ENCODE data around the gene HOXB3. TPM values are rescaled to one million over a fixed set of nuclear protein-coding genes. Genes with fewer than 3 reads are reported as not detected.

Gene HOXB3
- total RNA-seq, 1 experiment from 2014 or later: not detected

DNA sequence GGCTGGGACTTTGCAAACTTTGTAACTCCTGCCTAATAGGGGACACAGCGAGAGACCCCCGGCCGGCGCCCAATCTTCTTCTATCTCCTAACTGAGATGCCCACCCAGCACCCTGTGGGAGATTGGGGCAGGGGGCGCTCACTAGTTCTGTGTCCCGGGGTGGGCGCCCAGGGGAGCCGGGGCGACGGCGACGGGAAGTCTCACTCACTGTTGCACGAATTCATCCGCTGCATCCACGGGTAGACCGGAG lies 7.4 kb upstream of the HOXB3 start:
- Histone ChIP-seq H3K18ac (ENCODE audit: insufficient read length, low read depth, low read length) (no peak overlapping the region), H4K5ac (ENCODE audit: insufficient read length, low read depth, low read length) (no peak overlapping the region), H3K4me2 (ENCODE audit: insufficient read depth, insufficient read length, low read length) (peak overlapping the region; percentile 13), H3K4me1 (ENCODE audit: insufficient read depth, low read length) (no peaks in the 10 kb centered on the region), H4K91ac (ENCODE audit: insufficient read length, low read depth, low read length) (no peak overlapping the region), H3K14ac (ENCODE audit: insufficient read depth, low read length) (no peak overlapping the region), H3K27ac (ENCODE audit: insufficient read length, low read depth, low read length) (no peak overlapping the region), H3K56ac (ENCODE audit: insufficient read length, low read depth, low read length) (no peak overlapping the region), H2AK5ac (ENCODE audit: insufficient read length, low read length) (no peak overlapping the region), H2AFZ (ENCODE audit: low read length) (no peak overlapping the region), H3K9me3 (ENCODE audit: control insufficient read depth, low read depth, low read length) (no peaks in the 10 kb centered on the region), H4K8ac (replicated peaks; ENCODE audit: insufficient read length, low read depth, low read length) (no peak overlapping the region), H2BK15ac (ENCODE audit: low read depth, low read length) (no peak overlapping the region), H2BK120ac (ENCODE audit: low read depth, low read length, poor library complexity, severe bottlenecking) (no peak overlapping the region), H3K23me2 (ENCODE audit: insufficient read length, low read depth, low read length, poor library complexity, severe bottlenecking) (no peaks in the 10 kb centered on the region), H3K79me2 (ENCODE audit: insufficient read depth, low read length) (no peaks in the 10 kb centered on the region), H2BK5ac (ENCODE audit: insufficient read length, low read length) (no peak overlapping the region), H3T11ph (ENCODE audit: low read length) (no peak overlapping the region), H3K9ac (ENCODE audit: extremely low read depth, insufficient read length, low read length) (no peak overlapping the region), H2BK12ac (ENCODE audit: insufficient read length, low read depth, low read length) (no peak overlapping the region), H3K23ac (ENCODE audit: insufficient read length, low read depth, low read length) (no peak overlapping the region), H3K4ac (ENCODE audit: low read depth, low read length) (no peak overlapping the region), H4K20me1 (ENCODE audit: control insufficient read depth, insufficient read depth, insufficient read length) (no peaks in the 10 kb centered on the region), H3K79me1 (ENCODE audit: insufficient read depth, low read depth, low read length, poor library complexity, severe bottlenecking) (no peaks in the 10 kb centered on the region), H2BK20ac (ENCODE audit: low read depth, low read length, poor library complexity, severe bottlenecking) (no peak overlapping the region), H3K27me3 (ENCODE audit: insufficient read depth, low read length) (peaks cover 99% of the 10 kb centered on the region)
- Mint-ChIP-seq H3K36me3 (ENCODE audit: insufficient read depth in 1 of 3, low read depth in 3 of 3) (no peaks in the 10 kb centered on the region), H3K27ac (no peak overlapping the region), H3K4me3 (no peak overlapping the region), H3K9me3 (peaks cover 0 to 21% of the 10 kb centered on the region in 2 experiments; a peak in 2 of 5 replicates), H3K4me1 (peaks cover 8 to 33% of the 10 kb centered on the region in 2 experiments), H3K27me3 (ENCODE audit: low read depth) (peaks cover 100% of the 10 kb centered on the region)
- TF ChIP-seq, protein P1, sequence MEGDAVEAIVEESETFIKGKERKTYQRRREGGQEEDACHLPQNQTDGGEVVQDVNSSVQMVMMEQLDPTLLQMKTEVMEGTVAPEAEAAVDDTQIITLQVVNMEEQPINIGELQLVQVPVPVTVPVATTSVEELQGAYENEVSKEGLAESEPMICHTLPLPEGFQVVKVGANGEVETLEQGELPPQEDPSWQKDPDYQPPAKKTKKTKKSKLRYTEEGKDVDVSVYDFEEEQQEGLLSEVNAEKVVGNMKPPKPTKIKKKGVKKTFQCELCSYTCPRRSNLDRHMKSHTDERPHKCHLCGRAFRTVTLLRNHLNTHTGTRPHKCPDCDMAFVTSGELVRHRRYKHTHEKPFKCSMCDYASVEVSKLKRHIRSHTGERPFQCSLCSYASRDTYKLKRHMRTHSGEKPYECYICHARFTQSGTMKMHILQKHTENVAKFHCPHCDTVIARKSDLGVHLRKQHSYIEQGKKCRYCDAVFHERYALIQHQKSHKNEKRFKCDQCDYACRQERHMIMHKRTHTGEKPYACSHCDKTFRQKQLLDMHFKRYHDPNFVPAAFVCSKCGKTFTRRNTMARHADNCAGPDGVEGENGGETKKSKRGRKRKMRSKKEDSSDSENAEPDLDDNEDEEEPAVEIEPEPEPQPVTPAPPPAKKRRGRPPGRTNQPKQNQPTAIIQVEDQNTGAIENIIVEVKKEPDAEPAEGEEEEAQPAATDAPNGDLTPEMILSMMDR (conservative IDR thresholded peaks at IDR 0.05): no peak
- WGBS (ENCODE audit: extremely low coverage, insufficient read length, low lambda C conversion rate): no CpG with 5 or more reads among the region's 16 CpGs
- no peak for DNase-seq
